Duodenal mucosa (tissue), 2 donors: ENCODE data around the gene OTX2.

Source experiments
- H3K27ac ChIP-seq: one replicate; pipeline ENCODE4 v1.7.0; 2013; ENCODE audit warnings: low read depth, low read length
- H3K27me3 ChIP-seq, 2 donors: one replicate each; pipeline ENCODE4 v1.7.0; 2013; ENCODE audit warnings: low read length in 2 of 2, control low read depth in 1 of 2; ENCODE audit not compliant: insufficient read depth in 2 of 2, control insufficient read depth in 1 of 2
- H3K36me3 ChIP-seq, 2 donors: one replicate each; pipeline ENCODE4 v1.7.0; 2013; ENCODE audit warnings: low read length in 2 of 2, control low read depth in 1 of 2; ENCODE audit not compliant: insufficient read depth in 2 of 2, control insufficient read depth in 1 of 2
- H3K4me1 ChIP-seq, 2 donors: one replicate each; pipeline ENCODE4 v1.7.0; 2013; ENCODE audit warnings: low read length in 2 of 2, control low read depth in 1 of 2; ENCODE audit not compliant: insufficient read depth in 2 of 2, control insufficient read depth in 1 of 2
- H3K4me3 ChIP-seq, 2 donors: one replicate each; pipeline ENCODE4 v1.7.0; 2013; ENCODE audit warnings: low read length in 2 of 2, low read depth in 1 of 2
- H3K9ac ChIP-seq, 2 donors: one replicate each; pipeline ENCODE4 v1.7.0; 2013; ENCODE audit warnings: low read length in 2 of 2, low read depth in 1 of 2
- H3K9me3 ChIP-seq, 2 donors: one replicate each; pipeline ENCODE4 v1.7.0; 2013; ENCODE audit warnings: low read length in 2 of 2, control low read depth in 1 of 2; ENCODE audit not compliant: control insufficient read depth in 1 of 2

OTX2 gene

GRCh38 chr14:56810147-56810719 lies at the start of gene OTX2:
TSS of gene OTX2 (minus strand) at chr14:56810479. CDS start at chr14:56805456, 5,023 bp downstream.
- H3K9me3 ChIP-seq = no peaks in the 10 kb centered on the region
- no peak within 1 kb of the TSS for H3K4me3 ChIP-seq
- no peak within 1 kb of the TSS for H3K27ac ChIP-seq
- peaks cover 75 to 95% of the 10 kb centered on the region in 2 donors for H3K27me3 ChIP-seq
- H3K36me3 ChIP-seq = no peaks in the 10 kb centered on the region
- H3K9ac ChIP-seq = no peak within 1 kb of the TSS
- no peaks in the 10 kb centered on the region for H3K4me1 ChIP-seq

- H3K9ac ChIP-seq = no peak overlapping the region
- no peaks in the 10 kb centered on the region for H3K9me3 ChIP-seq
- H3K4me1 ChIP-seq = peaks cover 9 to 19% of the 10 kb centered on the region in 2 donors
- H3K4me3 ChIP-seq = peak overlapping the region in 1 of 2 donors; percentile 5
- H3K36me3 ChIP-seq = no peaks in the 10 kb centered on the region
- no peaks in the 10 kb centered on the region for H3K27me3 ChIP-seq
- H3K27ac ChIP-seq = no peak overlapping the region
Measured at GRCh38 chr14:56858422-56858821, 48.1 kb upstream of the OTX2 start.

DNA sequence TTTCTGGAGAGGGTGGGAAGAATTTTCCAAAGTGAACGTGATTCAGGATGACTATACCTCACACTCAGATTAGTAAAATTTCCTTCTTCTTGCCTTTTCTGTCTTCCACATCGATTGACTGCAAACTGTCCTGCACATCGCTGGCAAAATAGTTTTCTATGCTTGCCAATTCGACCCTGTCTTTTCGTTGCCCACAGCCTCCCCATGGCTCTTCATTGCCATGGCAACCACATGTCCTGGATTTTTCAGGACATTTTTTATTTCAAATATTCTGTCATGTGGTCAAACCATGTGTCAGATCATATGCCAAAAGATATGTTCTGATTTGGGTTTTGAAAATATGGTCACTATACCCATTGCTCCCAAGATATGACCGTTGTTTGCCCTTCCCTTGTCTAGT lies 46.9 kb upstream of the OTX2 start:
- Histone ChIP-seq H3K4me1 (peaks cover 9 to 19% of the 10 kb centered on the region in 2 donors), H3K9ac (no peak overlapping the region), H3K4me3 (no peak overlapping the region), H3K36me3 (no peaks in the 10 kb centered on the region), H3K27me3 (no peaks in the 10 kb centered on the region), H3K9me3 (no peaks in the 10 kb centered on the region), H3K27ac (no peak overlapping the region)

- Histone ChIP-seq H3K27ac (no peak overlapping the region), H3K9ac (no peak overlapping the region)
Measured at GRCh38 chr14:56855891-56856461, 45.7 kb upstream of the OTX2 start.

GRCh38 chr14:56854325-56854724 lies 44.0 kb upstream of the OTX2 start:
- no peaks in the 10 kb centered on the region for H3K36me3 ChIP-seq
- peaks cover 9 to 19% of the 10 kb centered on the region in 2 donors for H3K4me1 ChIP-seq
- no peak overlapping the region for H3K9ac ChIP-seq
- no peaks in the 10 kb centered on the region for H3K9me3 ChIP-seq
- H3K4me3 ChIP-seq = no peak overlapping the region
- no peak overlapping the region for H3K27ac ChIP-seq
- H3K27me3 ChIP-seq = no peaks in the 10 kb centered on the region

More at GRCh38 chr14:56855891-56856461, 45.7 kb upstream of the OTX2 start:
- Histone ChIP-seq H3K9me3 (no peaks in the 10 kb centered on the region), H3K36me3 (no peaks in the 10 kb centered on the region), H3K4me3 (peak overlapping the region; percentile 46 to 50), H3K4me1 (peaks cover 9 to 19% of the 10 kb centered on the region in 2 donors), H3K27me3 (no peaks in the 10 kb centered on the region)

- H3K27ac ChIP-seq = no peak overlapping the region
- no peaks in the 10 kb centered on the region for H3K36me3 ChIP-seq
- H3K27me3 ChIP-seq = no peaks in the 10 kb centered on the region
- H3K4me1 ChIP-seq = no peaks in the 10 kb centered on the region
- no peak overlapping the region for H3K4me3 ChIP-seq
- H3K9me3 ChIP-seq = no peaks in the 10 kb centered on the region
- H3K9ac ChIP-seq = no peak overlapping the region
Measured at GRCh38 chr14:56846970-56847930, 37.0 kb upstream of the OTX2 start.

DNA sequence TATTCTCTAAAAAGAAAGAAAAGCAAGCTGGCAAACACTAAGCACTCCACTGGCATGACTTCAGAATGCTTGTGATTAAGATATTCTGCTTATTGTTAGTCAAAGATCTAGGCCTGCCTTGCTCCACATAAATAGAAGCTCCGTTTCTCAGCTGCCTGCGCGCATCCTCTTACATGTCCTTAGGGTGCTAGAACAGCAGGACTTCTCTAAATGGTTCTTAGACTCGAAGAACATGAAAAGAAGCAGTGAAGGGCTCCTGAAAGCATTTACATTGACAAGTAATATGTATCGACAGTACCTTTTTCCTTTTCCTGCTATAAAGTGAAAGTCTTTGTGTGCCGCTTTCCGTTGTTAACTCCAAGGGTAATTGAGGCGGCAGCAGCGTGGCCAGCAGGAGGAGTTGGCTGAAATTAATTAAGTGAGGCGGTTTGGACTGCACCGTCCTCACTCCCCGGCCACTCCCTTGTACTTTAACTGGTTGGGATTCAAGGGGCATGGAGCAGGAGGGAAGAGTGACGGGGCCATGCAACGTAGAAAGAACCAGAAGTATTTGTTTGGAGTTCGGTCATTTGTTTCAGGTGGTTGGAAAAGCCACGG lies 34.2 kb upstream of the OTX2 start:
- Histone ChIP-seq H3K9me3 (no peaks in the 10 kb centered on the region), H3K36me3 (no peaks in the 10 kb centered on the region), H3K27me3 (no peaks in the 10 kb centered on the region), H3K4me1 (no peaks in the 10 kb centered on the region), H3K27ac (no peak overlapping the region), H3K9ac (no peak overlapping the region), H3K4me3 (no peak overlapping the region)

DNA sequence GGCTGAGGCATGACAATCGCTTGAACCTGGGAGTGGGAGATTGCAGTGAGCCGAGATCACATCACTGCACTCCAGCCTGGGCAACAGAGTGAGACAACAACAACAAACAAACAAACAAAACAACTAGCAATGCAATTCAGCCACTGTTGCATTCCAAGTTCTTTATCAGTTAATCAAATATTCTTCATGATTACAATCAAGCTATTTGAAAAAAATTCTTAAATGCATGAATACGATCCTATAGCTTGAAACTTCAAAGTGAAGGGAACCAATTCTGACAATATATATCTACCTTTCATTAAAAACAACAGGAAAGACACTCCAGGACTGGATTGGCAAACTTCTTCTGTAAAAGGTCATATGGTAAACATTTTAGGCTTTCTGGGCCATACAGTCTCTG lies 31.3 kb upstream of the OTX2 start:
- H3K27me3 ChIP-seq = no peaks in the 10 kb centered on the region
- no peaks in the 10 kb centered on the region for H3K36me3 ChIP-seq

DNA sequence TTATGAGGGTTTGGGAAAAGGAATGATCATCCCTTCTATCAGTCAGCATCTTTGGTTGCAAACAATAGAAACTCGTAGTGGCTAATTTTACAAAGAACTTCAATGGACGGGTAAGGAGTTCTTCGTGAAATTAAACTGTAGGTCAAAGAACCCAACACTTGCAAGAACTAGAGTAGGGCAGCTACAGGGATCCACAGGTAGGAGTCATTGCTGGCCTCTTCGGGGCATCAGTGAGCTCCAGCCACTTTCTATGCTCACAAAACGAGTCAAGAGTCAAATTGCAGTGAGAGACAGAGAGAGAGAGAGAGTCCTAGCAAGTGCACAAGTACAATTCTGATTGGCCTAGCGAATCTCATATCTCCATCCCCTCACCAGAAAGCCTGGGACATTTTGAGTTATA lies 29.9 kb upstream of the OTX2 start:
- Histone ChIP-seq H3K4me1 (no peaks in the 10 kb centered on the region), H3K9ac (no peak overlapping the region), H3K4me3 (no peak overlapping the region)

More for the DNA sequence above, 31.3 kb upstream of the OTX2 start:
- no peak overlapping the region for H3K27ac ChIP-seq
- H3K4me1 ChIP-seq = no peaks in the 10 kb centered on the region
- H3K9ac ChIP-seq = no peak overlapping the region
- H3K4me3 ChIP-seq = no peak overlapping the region
- H3K9me3 ChIP-seq = no peaks in the 10 kb centered on the region

DNA sequence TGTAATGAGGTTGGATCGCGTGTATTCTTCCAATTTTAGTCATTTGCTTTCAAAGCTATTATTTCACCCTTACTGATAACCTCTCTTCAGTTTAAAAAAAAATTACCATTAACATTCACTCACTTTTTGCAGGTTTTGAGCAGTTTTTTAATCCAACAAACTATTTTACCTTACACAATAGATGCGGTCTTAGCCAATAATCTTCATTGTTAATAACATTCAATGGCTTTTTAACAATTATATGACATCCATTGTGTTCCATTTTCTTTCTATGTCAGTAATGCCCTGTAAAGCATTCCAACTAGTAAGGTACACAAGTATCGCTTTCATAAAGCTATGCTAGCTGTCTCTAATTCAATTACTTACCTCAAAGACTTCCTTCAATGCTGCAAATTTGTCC lies 18.9 kb upstream of the OTX2 start:
- peaks cover 4 to 6% of the 10 kb centered on the region in 2 donors for H3K27me3 ChIP-seq
- no peak overlapping the region for H3K9ac ChIP-seq
- no peak overlapping the region for H3K27ac ChIP-seq
- no peaks in the 10 kb centered on the region for H3K36me3 ChIP-seq
- H3K4me3 ChIP-seq = no peak overlapping the region
- no peaks in the 10 kb centered on the region for H3K9me3 ChIP-seq
- H3K4me1 ChIP-seq = no peaks in the 10 kb centered on the region

More for the DNA sequence above, 29.9 kb upstream of the OTX2 start:
- no peak overlapping the region for H3K27ac ChIP-seq
- H3K27me3 ChIP-seq = no peaks in the 10 kb centered on the region
- H3K9me3 ChIP-seq = no peaks in the 10 kb centered on the region
- no peaks in the 10 kb centered on the region for H3K36me3 ChIP-seq
